CD14-positive monocyte (primary cell): Measurements from ENCODE around the gene ARHGAP15. TPM values are rescaled to one million over a fixed set of nuclear protein-coding genes. Genes with fewer than 3 reads are reported as not detected.

Experiments
- DNase-seq, 3 donors: peaks; one replicate each; pipeline ENCODE4 v3.0.0-alpha.2; 2011 to 2022
- H2AFZ ChIP-seq: 2 replicates; pipeline ENCODE4 v1.6.0; 2012; ENCODE audit warnings: mild to moderate bottlenecking, low read depth, low read length, inconsistent platforms; ENCODE audit not compliant: insufficient read depth, poor library complexity, severe bottlenecking
- H3K27ac ChIP-seq, 2 donors: 1 replicate in 1 of 2; 2 replicates in 1 of 2; pipeline ENCODE4 v1.5.1; 2012 to 2013; ENCODE audit warnings: low read length in 2 of 2, control low read depth in 1 of 2, inconsistent platforms in 1 of 2, low read depth in 1 of 2, mild to moderate bottlenecking in 1 of 2
- H3K27me3 ChIP-seq, 2 donors: one replicate each; pipeline versions ENCODE4 v1.6.0 to v1.6.1; 2011 to 2013; ENCODE audit warnings: low read length in 2 of 2; ENCODE audit not compliant: control insufficient read depth in 2 of 2, insufficient read depth in 2 of 2
- H3K36me3 ChIP-seq, 2 donors: replicated peaks in 1 of 2; 1 replicate in 1 of 2; 2 replicates in 1 of 2; pipeline versions ENCODE4 v1.5.1 to v1.6.1; 2012 to 2013; ENCODE audit warnings: low read length in 2 of 2, control low read depth in 1 of 2, inconsistent platforms in 1 of 2, mild to moderate bottlenecking in 1 of 2; ENCODE audit not compliant: insufficient read depth in 2 of 2, control insufficient read depth in 1 of 2
- H3K4me1 ChIP-seq, 2 donors: 1 replicate in 1 of 2; 2 replicates in 1 of 2; pipeline versions ENCODE4 v1.5.1 to v1.6.1; 2012 to 2013; ENCODE audit warnings: low read length in 2 of 2, control low read depth in 1 of 2, inconsistent platforms in 1 of 2, mild to moderate bottlenecking in 1 of 2, moderate library complexity in 1 of 2; ENCODE audit not compliant: insufficient read depth in 2 of 2, control insufficient read depth in 1 of 2
- H3K4me2 ChIP-seq: replicated peaks from 2 replicates; pipeline ENCODE3; 2012; ENCODE audit warnings: low read length, moderate library complexity, mild to moderate bottlenecking; ENCODE audit not compliant: poor library complexity, severe bottlenecking; ENCODE audit errors: extremely low read depth
- H3K4me3 ChIP-seq, 3 experiments: fragments of 200-600 bp in 1 of 3; sonication (generic) in 1 of 3; replicated peaks in 1 of 3; 1 replicate in 2 of 3; 2 replicates in 1 of 3; pipeline ENCODE4 v1.5.1; 2011 to 2013; ENCODE audit warnings: low read length in 3 of 3, mild to moderate bottlenecking in 3 of 3, control low read depth in 2 of 3, low read depth in 2 of 3, inconsistent platforms in 1 of 3, moderate library complexity in 1 of 3
- H3K79me2 ChIP-seq: 2 replicates; pipeline ENCODE4 v1.6.0; 2012; ENCODE audit warnings: mild to moderate bottlenecking, control low read depth, inconsistent platforms, low read length, moderate library complexity; ENCODE audit not compliant: insufficient read depth
- H3K9ac ChIP-seq: 2 replicates; pipeline ENCODE4 v1.6.0; 2017; ENCODE audit warnings: low read length, mild to moderate bottlenecking; ENCODE audit not compliant: insufficient read depth, poor library complexity, severe bottlenecking
- H3K9me3 ChIP-seq, 2 donors: replicated peaks in 1 of 2; 1 replicate in 1 of 2; 2 replicates in 1 of 2; pipeline versions ENCODE4 v1.5.1 to v1.6.1; 2012 to 2013; ENCODE audit warnings: low read length in 2 of 2, control low read depth in 1 of 2; ENCODE audit not compliant: control insufficient read depth in 1 of 2, insufficient read depth in 1 of 2
- H4K20me1 ChIP-seq: 2 replicates; pipeline ENCODE4 v1.6.0; 2012; ENCODE audit warnings: mild to moderate bottlenecking, low read length, control low read depth, moderate library complexity; ENCODE audit not compliant: insufficient read depth
- H3K27ac Mint-ChIP-seq, 7 donors: one replicate each; pipeline ENCODE4 v1.8.0; 2020; ENCODE audit warnings: mild to moderate bottlenecking in 7 of 7, mixed read lengths in 7 of 7, moderate library complexity in 6 of 7, inconsistent platforms in 2 of 7
- H3K27me3 Mint-ChIP-seq, 3 donors: one replicate each; pipeline ENCODE4 v1.8.0; 2021 to 2022; ENCODE audit warnings: low read depth in 3 of 3, mild to moderate bottlenecking in 3 of 3, mixed read lengths in 3 of 3, moderate library complexity in 3 of 3, inconsistent platforms in 1 of 3
- H3K36me3 Mint-ChIP-seq, 2 donors: one replicate each; pipeline ENCODE4 v1.8.0; 2020; ENCODE audit warnings: mixed read lengths in 2 of 2, inconsistent platforms in 1 of 2, mild to moderate bottlenecking in 1 of 2
- H3K4me1 Mint-ChIP-seq: one replicate; pipeline ENCODE4 v1.8.0; 2020; ENCODE audit warnings: mild to moderate bottlenecking, mixed read lengths
- H3K4me3 Mint-ChIP-seq, 2 donors: one replicate each; pipeline ENCODE4 v1.8.0; 2020; ENCODE audit warnings: mild to moderate bottlenecking in 2 of 2, mixed read lengths in 2 of 2, moderate library complexity in 1 of 2
- H3K9me3 Mint-ChIP-seq, 7 donors: one replicate each; pipeline ENCODE4 v1.8.0; 2020 to 2022; ENCODE audit warnings: mixed read lengths in 7 of 7, mild to moderate bottlenecking in 6 of 7, moderate library complexity in 6 of 7, inconsistent platforms in 2 of 7
- CTCF ChIP-seq: fragments of 200-600 bp; IDR thresholded peaks from one replicate; pipeline ENCODE4 v1.8.0; 2022; ENCODE audit warnings: antibody characterized with exemption, mild to moderate bottlenecking
- WGBS: methylation state at CpG from one replicate; pipeline ENCODE4 v1.1.5; 2013; ENCODE audit warnings: missing lambda C conversion rate; ENCODE audit not compliant: insufficient coverage; 5-methylcytosine and 5-hydroxymethylcytosine counted together
- intact Hi-C, 2 donors: fragments of 100-400 bp; cut with micrococcal nuclease; formaldehyde crosslinking; loops; one replicate each; pipeline versions ENCODE4 v1.15.0 to v1.15.1; 2023
- polyA plus RNA-seq, 3 donors: library from polyadenylated mRNA; depleted of rRNA in 1 of 3; unstranded in 2 of 3; stranded (reverse) in 1 of 3; fragments of 300-500 nt in 2 of 3; fragments of >200 nt in 1 of 3; fragmentation: Illumina TruSeq in 2 of 3; gene quantifications; 1 replicate in 2 of 3; 2 replicates in 1 of 3; pipeline ENCODE4 v1.2.3, GENCODE V29; 2012 to 2021

ARHGAP15 gene
- polyA plus RNA-seq, 3 donors: 35.4 to 50.9 (median 50.7) TPM

GRCh38 chr2:143682436-143683055, 553.3 kb downstream of the ARHGAP15 start:
- Histone ChIP-seq H3K27me3 (no peaks in the 10 kb centered on the region), H3K36me3 (no peaks in the 10 kb centered on the region), H2AFZ (no peak overlapping the region), H3K79me2 (no peaks in the 10 kb centered on the region), H3K4me3 (no peak overlapping the region), H3K4me1 (no peaks in the 10 kb centered on the region), H4K20me1 (no peaks in the 10 kb centered on the region), H3K4me2 (no peak overlapping the region), H3K27ac (no peak overlapping the region), H3K9me3 (no peaks in the 10 kb centered on the region), H3K9ac (no peak overlapping the region)
- no peak for TF ChIP-seq CTCF
- peaks cover 2 to 8% of the 10 kb centered on the region in 2 donors for H3K36me3 Mint-ChIP-seq
- no peaks in the 10 kb centered on the region for H3K27me3 Mint-ChIP-seq
- H3K4me1 Mint-ChIP-seq: no peaks in the 10 kb centered on the region
- intact Hi-C loops: no loop called here
- DNase-seq: no peak
- no peak overlapping the region for H3K27ac Mint-ChIP-seq
- no peaks in the 10 kb centered on the region for H3K9me3 Mint-ChIP-seq
- WGBS: 100% methylated on average over 1 of the region's 5 CpGs
- H3K4me3 Mint-ChIP-seq: no peak overlapping the region

GRCh38 chr2:143683977-143684376, 554.8 kb downstream of the ARHGAP15 start:
- Histone ChIP-seq H2AFZ (no peak overlapping the region), H3K27me3 (no peaks in the 10 kb centered on the region), H4K20me1 (no peaks in the 10 kb centered on the region), H3K9ac (no peak overlapping the region), H3K4me3 (no peak overlapping the region), H3K27ac (no peak overlapping the region), H3K9me3 (no peaks in the 10 kb centered on the region), H3K79me2 (no peaks in the 10 kb centered on the region), H3K36me3 (no peaks in the 10 kb centered on the region), H3K4me2 (no peak overlapping the region), H3K4me1 (no peaks in the 10 kb centered on the region)
- Mint-ChIP-seq H3K36me3 (peaks cover 2 to 8% of the 10 kb centered on the region in 2 donors), H3K27me3 (no peaks in the 10 kb centered on the region), H3K4me3 (no peak overlapping the region), H3K9me3 (no peaks in the 10 kb centered on the region), H3K27ac (no peak overlapping the region), H3K4me1 (no peaks in the 10 kb centered on the region)
- WGBS: no CpG with 5 or more reads among the region's 1 CpG
- intact Hi-C loops: no loop called here
- TF ChIP-seq CTCF: no peak
- DNase-seq: no peak
